CD4-positive, alpha-beta T cell treated with Interferon gamma for 1 hour (primary cell): Measurements from ENCODE around the gene AKNAD1.

Source experiments
- DNase-seq: peaks from one replicate; pipeline ENCODE4 v3.0.0-alpha.2; 2020

The AKNAD1 gene

DNA sequence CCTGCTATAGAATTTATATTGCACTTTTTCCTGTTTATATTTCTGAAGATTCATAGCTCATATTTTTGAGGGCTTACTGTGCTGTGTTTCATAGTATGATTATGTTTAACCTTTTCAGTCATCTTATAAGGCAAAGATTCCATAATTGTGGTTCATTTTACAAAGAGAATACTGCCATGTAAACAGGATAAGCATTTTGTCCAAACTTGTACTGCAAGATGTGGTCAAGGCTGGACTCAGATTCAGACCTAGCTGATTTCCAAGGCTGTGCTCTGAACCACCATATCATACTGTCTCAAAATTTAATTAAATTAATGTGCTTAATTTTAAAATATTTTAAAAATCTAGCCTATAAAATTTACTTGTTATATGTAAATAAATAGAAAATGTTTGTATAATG, 79.1 kb downstream of the AKNAD1 start:
- no peak for DNase-seq

DNA sequence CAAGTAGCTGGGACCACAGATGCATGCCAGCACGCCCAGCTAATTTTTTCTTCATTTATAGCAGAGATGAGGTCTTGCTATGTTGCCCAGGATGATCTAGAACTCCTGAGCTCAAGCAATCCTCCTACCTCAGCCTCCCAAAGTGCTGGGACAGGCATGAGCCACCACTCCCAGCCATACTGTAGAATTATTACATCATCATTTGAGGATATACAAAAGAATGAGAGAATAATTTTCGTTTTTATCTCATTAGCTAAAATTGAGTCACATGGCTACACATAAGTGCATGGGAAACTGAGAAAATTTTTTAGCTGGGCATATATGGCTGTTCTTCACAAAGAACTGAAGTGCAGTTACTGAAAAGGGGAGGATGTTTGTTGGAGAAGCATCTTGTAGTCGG, 89.2 kb downstream of the AKNAD1 start:
- no peak for DNase-seq

DNA sequence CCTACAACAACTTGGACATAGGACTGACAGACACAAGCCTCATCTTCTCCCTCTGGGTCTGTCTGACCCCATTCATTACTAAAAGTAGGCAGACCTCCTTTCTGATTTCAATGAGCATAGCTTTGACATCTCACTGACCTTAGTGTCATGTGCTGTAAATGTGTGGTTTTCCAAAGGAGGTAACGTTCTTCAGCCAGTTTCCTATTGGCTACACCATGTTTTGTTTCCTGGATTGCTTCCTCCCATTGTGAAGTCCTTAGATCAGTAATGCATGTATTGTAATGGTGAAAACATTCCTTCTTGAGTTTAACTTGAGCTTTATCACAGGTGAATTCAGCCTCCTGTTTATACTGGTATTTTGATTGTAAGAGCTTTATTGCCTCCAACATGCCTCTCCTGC, 89.8 kb downstream of the AKNAD1 start:
- DNase-seq = no peak
